SHP77 treated with DMSO at 0.1 percent for 48 hours (cell line): Measurements from ENCODE around the gene TOR1B.
"Not testable (repeated sequence)": the region's sequence is repeated elsewhere in the genome, so short reads cannot be mapped to it uniquely, and the experiment has no call there.

Source experiments
- DNase-seq: peaks from one replicate; lab custom pipeline; 2025; lab: John Stamatoyannopoulos, UW

Gene TOR1B

DNA sequence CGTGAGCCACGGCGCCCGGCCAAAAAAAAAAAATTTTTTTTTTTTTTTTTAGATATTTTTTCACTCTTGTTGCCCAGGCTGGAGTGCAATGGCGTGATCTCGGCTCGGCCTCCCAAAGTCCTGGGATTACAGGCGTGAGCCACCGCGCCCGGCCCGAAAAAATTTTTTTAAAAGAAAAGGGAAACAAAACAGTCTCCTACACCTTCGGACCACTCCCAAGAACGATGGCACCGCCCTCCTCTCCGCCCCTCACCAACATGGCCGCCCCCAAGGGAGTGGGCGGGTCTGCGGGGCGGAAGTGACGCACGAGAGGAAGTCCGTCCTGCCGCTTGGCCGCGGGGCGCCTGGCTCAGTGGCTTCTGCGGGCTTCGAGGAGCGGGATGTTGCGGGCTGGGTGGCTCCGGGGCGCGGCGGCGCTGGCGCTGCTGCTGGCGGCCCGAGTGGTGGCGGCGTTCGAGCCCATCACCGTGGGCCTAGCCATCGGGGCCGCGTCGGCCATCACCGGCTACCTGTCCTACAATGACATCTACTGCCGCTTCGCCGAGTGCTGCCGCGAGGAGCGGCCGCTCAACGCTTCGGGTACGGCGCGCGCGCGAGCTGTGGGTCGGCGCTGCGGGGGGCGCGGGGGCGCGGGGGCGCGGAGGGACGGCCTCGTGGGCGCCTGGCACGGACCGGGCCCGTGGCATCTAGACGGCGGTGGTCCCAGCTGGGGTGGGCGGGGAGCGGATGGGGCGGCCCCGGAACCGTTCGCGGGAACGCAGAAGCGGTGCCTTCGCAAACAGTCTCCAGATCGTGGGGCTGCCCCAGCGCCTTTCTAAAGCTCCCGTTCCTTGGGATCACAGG lies at the start of gene TOR1B:
TOR1B (plus strand) TSS at position 352 of the 843 bp plus-strand sequence; CDS start at position 381, 29 bp downstream.
- peak; percentile 69 for DNase-seq

- DNase-seq: no peak
Observed at GRCh38 chr9:129755151-129755550, 47.8 kb upstream of the TOR1B start.

DNA sequence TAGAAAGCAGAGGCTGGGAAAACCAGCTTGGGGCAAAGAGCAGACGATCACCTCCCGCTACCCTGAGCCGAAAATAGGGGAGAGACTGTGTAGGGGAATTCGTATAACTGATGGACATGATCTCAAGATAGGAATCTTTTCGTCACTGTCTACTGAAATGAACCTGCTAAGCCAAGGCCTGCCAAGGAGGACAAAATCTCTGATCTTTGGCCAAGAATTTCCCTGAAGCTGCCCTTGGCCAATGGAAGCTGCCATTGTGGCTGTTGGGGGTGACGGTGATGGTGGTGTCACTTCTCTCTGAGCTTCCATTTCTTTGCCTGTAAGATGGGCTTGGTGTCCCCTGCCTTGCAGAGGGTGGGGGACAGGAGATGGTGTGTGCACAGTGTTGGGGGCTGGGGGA lies 46.8 kb upstream of the TOR1B start:
- DNase-seq: no peak

DNA sequence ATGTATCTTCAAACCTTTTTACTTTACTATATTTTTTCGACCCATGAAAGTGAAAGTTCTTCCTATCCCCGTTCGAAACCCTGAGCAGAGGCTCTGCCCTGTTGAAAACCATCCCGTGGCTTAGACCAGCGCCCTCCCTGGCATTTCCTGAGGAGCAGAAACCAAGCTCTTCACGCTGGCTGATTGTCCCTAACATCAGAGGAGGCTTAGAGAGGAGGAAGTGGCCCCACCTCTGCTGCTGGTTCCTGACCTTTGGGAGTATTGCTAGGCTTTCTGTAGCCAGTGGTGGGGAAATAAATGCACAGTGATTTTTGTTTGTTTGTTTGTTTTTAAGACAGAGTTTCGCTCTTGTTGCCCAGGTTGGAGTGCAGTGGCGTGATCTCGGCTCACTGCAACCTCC lies 45.9 kb upstream of the TOR1B start:
- DNase-seq: no peak

DNA sequence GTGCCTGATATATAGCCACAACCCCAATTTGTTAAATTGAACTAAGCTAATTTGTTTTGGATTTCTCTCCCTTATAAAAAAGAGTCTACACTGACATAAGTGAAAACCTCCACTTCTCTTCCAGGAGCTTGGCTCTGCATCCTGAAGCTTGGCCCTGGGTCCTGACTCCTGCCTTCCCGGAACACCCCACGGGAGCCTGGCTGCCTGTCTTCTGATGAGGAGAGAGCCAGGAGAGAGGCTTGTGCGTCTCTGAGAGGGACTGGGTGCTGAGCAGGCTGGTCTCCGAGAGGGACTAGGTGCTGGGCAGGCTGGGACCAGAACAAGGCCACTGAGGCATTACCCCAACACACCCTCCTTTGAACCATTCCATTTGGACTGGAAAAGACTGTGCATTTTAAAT lies 43.7 kb upstream of the TOR1B start:
- no peak for DNase-seq

DNA sequence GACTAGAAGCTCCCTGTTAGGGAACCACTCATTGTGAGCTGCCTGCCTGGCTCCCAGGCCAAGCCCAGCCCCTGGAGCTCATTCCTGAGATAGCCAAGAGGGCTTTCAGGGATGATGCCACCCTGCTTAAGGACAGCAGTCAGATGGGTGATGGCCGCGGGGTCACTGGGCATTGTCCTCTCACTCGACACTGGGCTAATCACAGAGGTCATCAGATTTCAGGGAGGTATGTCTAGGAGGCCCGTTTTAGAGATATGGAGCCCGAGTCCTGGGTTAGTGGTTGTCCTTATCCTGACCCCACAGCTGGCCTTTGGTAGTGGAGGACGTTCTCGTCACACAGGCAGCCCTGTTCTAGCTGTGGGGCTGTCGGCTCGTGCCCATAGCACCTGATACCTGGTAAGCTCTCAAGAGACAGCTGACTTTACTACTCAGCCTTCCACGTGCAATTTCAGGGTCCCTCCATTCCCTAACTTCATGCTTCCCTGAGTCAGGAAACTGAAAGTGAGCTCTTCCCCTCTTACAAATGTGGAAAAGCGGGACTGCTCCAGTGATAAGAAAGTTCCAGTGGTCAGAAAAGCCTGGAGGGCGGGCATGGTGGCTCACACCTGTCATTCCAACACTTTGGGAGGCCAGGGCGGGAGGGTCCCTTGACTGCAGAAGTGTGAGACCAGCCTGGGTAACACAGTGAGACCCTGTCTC lies 43.0 kb upstream of the TOR1B start:
- no peak for DNase-seq

DNA sequence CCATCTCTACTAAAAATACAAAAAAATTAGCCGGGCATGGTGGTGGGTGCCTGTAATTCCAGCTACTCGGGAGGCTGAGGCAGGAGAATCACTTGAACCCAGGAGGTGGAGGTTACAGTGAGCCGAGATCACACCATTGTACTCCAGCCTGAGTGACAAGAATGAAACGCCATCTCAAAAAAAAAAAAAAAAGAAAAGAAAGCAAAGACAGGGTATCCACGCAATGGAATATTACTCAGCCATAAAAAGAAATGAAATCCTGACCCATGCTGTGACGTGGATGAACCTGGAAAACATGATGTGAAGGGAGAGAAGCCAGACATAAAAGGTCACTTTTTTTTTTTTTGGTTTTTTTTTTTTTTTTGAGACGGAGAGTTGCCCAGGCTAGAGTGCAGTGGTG lies 42.2 kb upstream of the TOR1B start:
- not testable (repeated sequence) for DNase-seq

GRCh38 chr9:129761293-129761900 lies 41.6 kb upstream of the TOR1B start:
- DNase-seq: no peak

- DNase-seq: no peak
Observed at GRCh38 chr9:129761901-129762369, 41.0 kb upstream of the TOR1B start.

DNA sequence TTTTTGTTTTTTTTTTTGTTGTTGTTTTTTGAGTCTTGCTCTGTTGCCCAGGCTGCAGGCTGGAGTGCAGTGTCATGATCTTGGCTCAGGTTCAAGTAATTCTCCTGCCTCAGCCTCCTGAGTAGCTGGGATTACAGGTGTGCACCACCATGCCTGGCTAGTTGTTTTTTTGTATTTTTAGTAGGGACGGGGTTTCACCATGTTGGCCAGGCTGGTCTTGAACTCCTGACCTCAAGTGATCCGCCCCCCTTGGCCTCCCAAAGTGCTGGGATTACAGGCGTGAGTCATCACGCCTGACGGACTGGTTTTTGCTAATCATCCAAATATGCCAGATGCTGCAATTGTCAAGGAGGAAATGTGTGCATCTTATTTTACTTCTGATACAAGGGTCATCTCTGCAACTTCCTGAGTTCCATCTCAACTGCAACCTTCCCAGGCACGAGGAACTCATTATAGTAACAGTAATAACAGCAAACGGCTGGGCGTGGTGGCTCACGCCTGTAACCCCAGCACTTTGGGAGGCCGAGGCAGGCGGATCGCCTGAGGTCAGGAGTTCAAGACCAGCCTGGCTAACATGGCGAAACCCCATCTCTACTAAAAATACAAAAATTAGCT lies 40.5 kb upstream of the TOR1B start:
- not testable (repeated sequence) for DNase-seq

GRCh38 chr9:129762985-129763926 lies 39.7 kb upstream of the TOR1B start:
- DNase-seq: no peak

GRCh38 chr9:129765764-129766317 lies 37.1 kb upstream of the TOR1B start:
- no peak for DNase-seq

DNA sequence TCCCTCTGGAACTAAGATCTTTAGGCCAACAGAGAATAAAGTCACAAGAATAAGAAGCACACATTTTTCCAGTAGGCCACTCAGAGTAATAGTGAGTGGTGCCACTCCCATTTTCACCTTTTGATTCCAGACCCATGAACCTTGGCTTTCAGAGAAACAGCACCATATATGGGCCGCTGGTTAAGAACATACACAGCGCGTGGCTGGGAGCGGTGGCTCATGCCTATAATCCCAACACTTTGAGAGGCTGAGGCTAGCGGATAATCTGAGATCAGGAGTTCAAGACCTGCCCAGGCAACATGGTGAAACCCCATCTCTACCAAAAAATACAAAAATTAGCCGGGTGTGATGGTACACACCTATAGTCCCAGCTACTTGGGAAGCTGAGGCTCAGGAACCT lies 34.5 kb upstream of the TOR1B start:
- no peak for DNase-seq

DNA sequence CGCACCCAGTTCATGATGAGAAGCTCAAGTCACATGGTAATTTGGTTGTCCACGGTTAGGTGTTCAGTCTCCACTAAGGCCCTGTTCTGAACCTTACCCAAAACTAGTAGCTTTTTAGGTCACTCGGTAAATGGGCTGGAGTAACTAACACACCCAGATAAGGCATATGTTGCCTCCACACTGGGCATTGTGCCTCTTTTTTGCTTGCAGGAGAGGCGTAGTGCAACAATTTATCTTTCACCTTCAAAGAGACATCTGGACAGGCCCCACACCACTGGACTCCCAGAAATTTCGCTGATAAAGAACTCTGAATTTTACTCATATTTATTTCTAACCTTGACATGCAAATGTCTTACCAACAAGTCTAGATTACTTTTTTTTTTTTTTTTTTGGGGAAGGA lies 33.3 kb upstream of the TOR1B start:
- DNase-seq: no peak

DNA sequence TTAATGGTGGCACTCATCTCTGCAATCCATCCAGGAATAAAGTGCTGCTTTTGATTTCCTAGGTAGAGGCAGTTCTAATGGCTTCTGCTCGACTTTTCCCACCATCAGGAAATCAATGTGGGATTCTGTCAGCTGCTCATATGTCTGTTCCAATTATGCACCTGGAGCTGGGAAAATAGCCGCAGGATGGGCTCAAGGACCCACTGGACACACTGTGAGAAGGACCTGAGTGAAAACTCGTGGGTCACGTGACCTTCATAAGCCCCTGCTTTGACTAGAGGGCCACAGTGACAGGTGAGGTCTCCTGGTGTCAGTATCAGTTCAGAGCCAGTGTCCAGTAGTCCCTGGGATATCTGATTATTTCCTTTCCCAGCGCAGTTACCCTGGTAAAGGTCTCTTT lies 32.2 kb upstream of the TOR1B start:
- DNase-seq: no peak

DNA sequence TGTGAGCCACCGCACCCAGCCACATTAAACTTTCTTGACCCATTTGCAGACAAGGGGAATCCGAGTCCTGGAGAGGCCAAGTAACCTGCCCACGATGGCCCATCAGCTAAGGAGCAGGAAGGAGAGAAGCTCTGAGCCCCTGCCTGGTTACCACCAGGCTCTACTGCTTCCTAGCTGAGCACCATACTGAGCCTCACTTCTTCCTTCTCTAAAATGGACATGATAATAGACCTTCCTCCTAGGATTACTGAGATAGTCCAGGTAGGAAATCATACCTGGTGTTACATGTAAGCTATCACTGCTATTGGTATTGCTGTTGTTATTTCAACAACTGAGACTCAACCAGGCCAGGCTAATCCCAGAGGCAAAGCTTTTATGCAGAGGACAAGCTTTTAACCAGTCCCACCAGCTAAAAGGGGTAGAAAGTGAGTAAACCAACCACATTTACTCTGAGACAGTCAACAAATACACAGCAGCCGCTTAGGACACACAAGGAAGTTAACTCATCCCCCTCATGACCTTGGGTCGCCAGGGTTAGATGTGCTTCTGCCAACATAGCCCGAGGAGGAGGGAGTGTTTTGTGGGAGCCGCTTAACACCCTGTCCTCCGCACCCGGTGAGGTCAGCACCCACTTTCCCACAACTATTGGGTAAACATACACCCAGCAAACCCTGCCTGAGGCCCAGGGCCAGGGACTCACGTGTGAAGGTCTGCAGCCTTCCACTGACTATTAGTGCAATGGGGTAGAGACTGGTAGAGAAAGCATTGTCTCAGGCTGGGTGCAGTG lies 29.5 kb upstream of the TOR1B start:
- DNase-seq: no peak

GRCh38 chr9:129774791-129775447 lies 28.1 kb upstream of the TOR1B start:
- no peak for DNase-seq

DNA sequence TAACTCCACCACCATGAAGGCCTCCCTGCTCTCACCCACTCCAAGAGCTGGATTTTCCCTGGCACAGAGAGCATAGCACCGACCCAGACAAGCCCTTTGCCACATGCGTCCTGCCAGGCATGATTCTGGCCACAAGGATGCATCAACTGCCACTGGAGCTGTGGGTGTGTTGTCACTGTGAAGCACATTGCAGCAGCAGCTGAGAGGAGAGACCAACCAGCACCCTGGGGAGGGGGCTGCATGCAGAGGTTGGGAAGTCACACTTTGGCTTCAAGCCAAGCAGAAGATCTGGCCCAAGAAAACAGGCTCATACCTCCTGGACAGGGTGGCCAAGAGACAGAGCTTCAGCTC lies 27.6 kb upstream of the TOR1B start:
- no peak for DNase-seq

DNA sequence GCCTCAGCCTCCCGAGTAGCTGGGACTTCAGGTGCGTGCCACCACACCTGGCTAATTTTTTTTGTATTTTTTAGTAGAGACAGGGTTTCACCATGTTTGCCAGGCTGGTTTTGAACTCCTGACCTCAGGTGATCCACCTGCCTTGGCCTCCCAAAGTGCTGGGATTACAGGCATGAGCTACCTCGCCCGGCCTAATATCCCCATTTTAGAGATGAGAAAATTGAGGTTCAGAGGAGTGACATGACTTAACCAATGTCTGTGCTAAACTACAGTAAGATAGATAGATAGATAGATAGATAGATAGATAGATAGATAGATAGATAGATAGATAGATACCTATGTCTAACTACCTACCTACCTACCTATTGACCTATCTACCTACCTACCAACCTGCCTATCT lies 26.9 kb upstream of the TOR1B start:
- not testable (repeated sequence) for DNase-seq

DNA sequence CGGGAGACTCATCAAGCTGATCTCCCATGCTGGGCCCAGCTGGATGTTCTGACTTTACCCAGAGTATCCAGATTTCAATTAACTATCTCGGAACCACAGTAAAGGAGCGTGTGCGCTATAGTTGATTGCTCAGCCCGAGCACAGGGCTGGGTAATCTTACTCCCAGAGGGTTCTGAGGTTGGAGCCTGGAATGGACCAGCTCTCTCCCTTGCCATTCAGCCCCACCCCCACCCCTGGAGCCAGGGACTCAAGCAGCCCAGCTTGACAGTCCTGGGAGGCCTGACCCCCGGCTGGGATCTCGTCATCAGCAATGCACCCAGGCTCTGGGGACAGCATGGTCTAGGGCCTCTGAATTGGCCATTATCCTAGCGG lies 26.4 kb upstream of the TOR1B start:
- no peak for DNase-seq
